Lung (tissue), 12 donors: ENCODE measurements around the gene UBA52. TPM values are rescaled to one million over a fixed set of nuclear protein-coding genes. Genes with fewer than 3 reads are reported as not detected.

Experiments used
- ATAC-seq: fragments of 200-7000 bp; cut with Tn5 transposase; one replicate; pipeline ENCODE4 v1.9.1; 2020; ENCODE audit warnings: moderate number of reproducible peaks; ENCODE audit not compliant: insufficient read depth, low FRiP score
- DNase-seq, 3 donors: peaks; one replicate each; pipeline ENCODE4 v3.0.0-alpha.2; 2013 to 2017
- H3K27ac ChIP-seq, 2 donors: one replicate each; pipeline ENCODE4 v1.5.1; 2013; ENCODE audit warnings: mild to moderate bottlenecking in 2 of 2, moderate library complexity in 2 of 2, control low read depth in 1 of 2, inconsistent platforms in 1 of 2, low read depth in 1 of 2, low read length in 1 of 2
- H3K27me3 ChIP-seq, 3 donors: one replicate each; pipeline ENCODE4 v1.5.1; 2013; ENCODE audit warnings: low read length in 2 of 3; ENCODE audit not compliant: control insufficient read depth in 3 of 3, insufficient read depth in 3 of 3
- H3K36me3 ChIP-seq, 4 donors: one replicate each; pipeline ENCODE4 v1.5.1; 2013; ENCODE audit warnings: low read length in 4 of 4, mild to moderate bottlenecking in 1 of 4, moderate library complexity in 1 of 4; ENCODE audit not compliant: control insufficient read depth in 4 of 4, insufficient read depth in 4 of 4
- H3K4me1 ChIP-seq, 5 donors: one replicate each; pipeline ENCODE4 v1.5.1; 2013; ENCODE audit warnings: low read length in 5 of 5, mild to moderate bottlenecking in 2 of 5, moderate library complexity in 1 of 5; ENCODE audit not compliant: control insufficient read depth in 5 of 5, insufficient read depth in 5 of 5
- H3K4me3 ChIP-seq: one replicate; pipeline ENCODE4 v1.5.1; 2013; ENCODE audit warnings: mild to moderate bottlenecking, control low read depth, moderate library complexity
- H3K9ac ChIP-seq, 2 donors: one replicate each; pipeline ENCODE4 v1.5.1; 2013; ENCODE audit warnings: low read length in 2 of 2, control low read depth in 1 of 2; ENCODE audit not compliant: insufficient read depth in 1 of 2
- H3K9me3 ChIP-seq, 4 donors: one replicate each; pipeline ENCODE4 v1.5.1; 2013; ENCODE audit warnings: low read length in 3 of 4, mild to moderate bottlenecking in 1 of 4, moderate library complexity in 1 of 4; ENCODE audit not compliant: control insufficient read depth in 4 of 4, insufficient read depth in 3 of 4
- CTCF ChIP-seq: IDR thresholded peaks from 2 replicates; pipeline ENCODE4 v1.5.1; 2012; ENCODE audit warnings: mild to moderate bottlenecking; ENCODE audit errors: control extremely low read depth, extremely low read depth
- WGBS, 2 donors: extraction: QIAGEN DNeasy Blood & Tissue Kit; methylation state at CpG; one replicate each; pipeline ENCODE4 v1.1.7; 2013; 5-methylcytosine and 5-hydroxymethylcytosine counted together
- polyA plus RNA-seq, 2 donors: library from polyadenylated mRNA; stranded (reverse); fragments of 200-250 nt; gene quantifications; one replicate each; pipeline ENCODE4 v1.2.1, GENCODE V29; 2013
- total RNA-seq, 2 donors: library from RNA; depleted of rRNA in 1 of 2; stranded (reverse); fragments of >200 nt in 1 of 2; gene quantifications; one replicate each; pipeline ENCODE4 v1.2.1, GENCODE V29; 2014 to 2021
- donor health status: control.
- donor health status: control.
- donor health status: Bipolar disorder and iron deficiency.
- donor health status: healthy.
- donor health status: DM: yes; HTN: yes; CAD: no.

Gene UBA52
- total and polyA plus RNA-seq, 4 donors = 689 to 1,266 (median 1,030) TPM

- WGBS, 2 donors = 96 to 97% methylated on average over 22 of the region's 22 CpGs
- ATAC-seq (no peak), DNase-seq (no peak)
- Histone ChIP-seq H3K27ac (no peak overlapping the region), H3K9me3 (peaks cover 0 to 1% (median 0%) of the 10 kb centered on the region in 4 donors), H3K4me3 (no peak overlapping the region), H3K36me3 (peaks cover 6 to 39% (median 24%) of the 10 kb centered on the region in 4 donors), H3K9ac (no peak overlapping the region), H3K27me3 (no peaks in the 10 kb centered on the region), H3K4me1 (peaks cover 0 to 1% (median 0%) of the 10 kb centered on the region in 5 donors)
- TF ChIP-seq CTCF = no peak
These were observed 39.3 kb upstream of the UBA52 start for GRCh38 chr19:18532168-18532890.

GRCh38 chr19:18533058-18533457 lies 38.6 kb upstream of the UBA52 start:
- 98 to 100% methylated on average over 4 of the region's 4 CpGs for WGBS, 2 donors
- peaks cover 6 to 46% (median 24%) of the 10 kb centered on the region in 4 donors for H3K36me3 ChIP-seq
- no peak overlapping the region for H3K9ac ChIP-seq
- H3K27me3 ChIP-seq = no peaks in the 10 kb centered on the region
- no peaks in the 10 kb centered on the region for H3K4me1 ChIP-seq
- no peak overlapping the region for H3K4me3 ChIP-seq
- no peak overlapping the region for H3K27ac ChIP-seq
- DNase-seq (no peak), ATAC-seq (no peak)
- no peak for TF ChIP-seq CTCF
- H3K9me3 ChIP-seq = peaks cover 0 to 1% (median 0%) of the 10 kb centered on the region in 4 donors

GRCh38 chr19:18536475-18536874 lies 35.2 kb upstream of the UBA52 start:
- H3K9ac ChIP-seq = no peak overlapping the region
- no peak for TF ChIP-seq CTCF
- WGBS, 2 donors = 96 to 97% methylated on average over 10 of the region's 10 CpGs
- H3K4me3 ChIP-seq = no peak overlapping the region
- H3K4me1 ChIP-seq = no peaks in the 10 kb centered on the region
- H3K27ac ChIP-seq = no peak overlapping the region
- H3K9me3 ChIP-seq = no peaks in the 10 kb centered on the region
- ATAC-seq (no peak), DNase-seq (no peak)
- H3K36me3 ChIP-seq = peaks cover 2 to 58% (median 34%) of the 10 kb centered on the region in 4 donors
- H3K27me3 ChIP-seq = no peaks in the 10 kb centered on the region

GRCh38 chr19:18537431-18537830 lies 34.2 kb upstream of the UBA52 start:
- peaks cover 2 to 51% (median 29%) of the 10 kb centered on the region in 4 donors for H3K36me3 ChIP-seq

More at GRCh38 chr19:18537431-18537830, 34.2 kb upstream of the UBA52 start:
- no peaks in the 10 kb centered on the region for H3K9me3 ChIP-seq
- peaks cover 0 to 5% (median 0%) of the 10 kb centered on the region in 5 donors for H3K4me1 ChIP-seq
- no peak overlapping the region for H3K4me3 ChIP-seq
- H3K27ac ChIP-seq = no peak overlapping the region
- H3K9ac ChIP-seq = no peak overlapping the region
- TF ChIP-seq CTCF = no peak
- 94 to 95% methylated on average over 17 of the region's 17 CpGs for WGBS, 2 donors
- DNase-seq (no peak), ATAC-seq (no peak)
- H3K27me3 ChIP-seq = no peaks in the 10 kb centered on the region
